SK-N-SH treated with all-trans-retinoic acid at 6 μM for 48 hours (cell line): ENCODE results near the gene TDRD7.

Source experiments
- ATAC-seq: fragments of 200-7000 bp; cut with Tn5 transposase; 3 replicates; pipeline ENCODE4 v1.9.1; 2020; ENCODE audit warnings: mild to moderate bottlenecking, moderate library complexity
- ARNTL ChIP-seq: fragments of 450-650 bp; formaldehyde crosslinking; IDR thresholded peaks from 2 replicates; pipeline ENCODE4 v1.5.0; 2020; ENCODE audit warnings: low read depth, mild to moderate bottlenecking, moderate library complexity, borderline replicate concordance
- BACH2 ChIP-seq: fragments of 250-450 bp; sonication (Bioruptor Pico); IDR thresholded peaks from 2 replicates; pipeline ENCODE4 v1.9.0; 2021; ENCODE audit warnings: mild to moderate bottlenecking, borderline replicate concordance
- CSDC2 ChIP-seq: fragments of 250-450 bp; sonication (Bioruptor Pico); IDR thresholded peaks from 2 replicates; pipeline ENCODE4 v1.5.0; 2020; ENCODE audit warnings: mild to moderate bottlenecking, moderate library complexity
- ESRRG ChIP-seq: fragments of 250-450 bp; sonication (Bioruptor Pico); IDR thresholded peaks from 2 replicates; pipeline ENCODE4 v1.6.1; 2021; ENCODE audit warnings: mild to moderate bottlenecking
- GLIS3 ChIP-seq: fragments of 250-450 bp; sonication (Bioruptor Pico); IDR thresholded peaks from 2 replicates; pipeline ENCODE4 v1.5.0; 2020; ENCODE audit warnings: mild to moderate bottlenecking, moderate library complexity
- ISL1 ChIP-seq: fragments of 250-450 bp; sonication (Bioruptor Pico); IDR thresholded peaks from 2 replicates; pipeline ENCODE4 v2.1.2; 2022; ENCODE audit warnings: mild to moderate bottlenecking, moderate library complexity
- OSR1 ChIP-seq: fragments of 250-450 bp; sonication (Bioruptor Pico); IDR thresholded peaks from 2 replicates; pipeline ENCODE4 v1.8.0; 2022; ENCODE audit warnings: moderate library complexity, mild to moderate bottlenecking, inconsistent platforms
- PPARA ChIP-seq: fragments of 250-450 bp; sonication (Bioruptor Pico); IDR thresholded peaks from 2 replicates; pipeline ENCODE4 v1.5.0; 2020; ENCODE audit warnings: mild to moderate bottlenecking, borderline replicate concordance
- RARB ChIP-seq: fragments of 250-450 bp; sonication (Bioruptor Pico); IDR thresholded peaks from 2 replicates; pipeline ENCODE4 v1.8.0; 2021; ENCODE audit warnings: mild to moderate bottlenecking, moderate library complexity
- SNAI2 ChIP-seq: fragments of 250-450 bp; sonication (Bioruptor Pico); IDR thresholded peaks from 2 replicates; pipeline ENCODE4 v1.5.0; 2020; ENCODE audit warnings: mild to moderate bottlenecking, moderate library complexity
- TCF4 ChIP-seq: fragments of 250-450 bp; sonication (Bioruptor Pico); IDR thresholded peaks from 2 replicates; pipeline ENCODE4 v1.8.0; 2021; ENCODE audit warnings: mild to moderate bottlenecking, moderate library complexity, borderline replicate concordance
- TOX ChIP-seq: fragments of 250-450 bp; sonication (Bioruptor Pico); IDR thresholded peaks from 2 replicates; pipeline ENCODE4 v1.8.0; 2021; ENCODE audit warnings: mild to moderate bottlenecking, moderate library complexity, borderline replicate concordance
- ZC3H10 ChIP-seq: fragments of 250-450 bp; sonication (Bioruptor Pico); IDR thresholded peaks from 2 replicates; pipeline ENCODE4 v1.5.1; 2021; ENCODE audit warnings: mild to moderate bottlenecking, moderate library complexity
- ZFP3 ChIP-seq: fragments of 250-450 bp; sonication (Bioruptor Pico); IDR thresholded peaks from 2 replicates; pipeline ENCODE4 v1.5.0; 2020; ENCODE audit warnings: mild to moderate bottlenecking, moderate library complexity
- ZFP30 ChIP-seq: fragments of 450-650 bp; formaldehyde crosslinking; IDR thresholded peaks from 2 replicates; pipeline ENCODE4 v1.5.0; 2022; ENCODE audit warnings: mild to moderate bottlenecking, moderate library complexity
- ZNF565 ChIP-seq: fragments of 450-650 bp; formaldehyde crosslinking; conservative IDR thresholded peaks from 2 replicates; pipeline ENCODE4 v1.5.0; 2020; ENCODE audit warnings: low read depth, mild to moderate bottlenecking, moderate library complexity
- ZNF70 ChIP-seq: fragments of 450-650 bp; formaldehyde crosslinking; IDR thresholded peaks from 2 replicates; pipeline ENCODE4 v1.5.0; 2020; ENCODE audit warnings: mild to moderate bottlenecking, moderate library complexity
- ZNF8 ChIP-seq: fragments of 450-650 bp; formaldehyde crosslinking; IDR thresholded peaks from 2 replicates; pipeline ENCODE4 v1.5.0; 2020; ENCODE audit warnings: mild to moderate bottlenecking, moderate library complexity
- TF ChIP-seq, protein P1 (sequence below): fragments of 250-450 bp; sonication (Bioruptor Pico); IDR thresholded peaks from 2 replicates; pipeline ENCODE4 v1.5.0; 2020; ENCODE audit warnings: mild to moderate bottlenecking, moderate library complexity
- TF ChIP-seq, protein P2 (sequence below): fragments of 250-450 bp; sonication (Bioruptor Pico); IDR thresholded peaks from 2 replicates; pipeline ENCODE4 v1.5.1; 2020; ENCODE audit warnings: low read depth, mild to moderate bottlenecking, moderate library complexity
- TF ChIP-seq, protein P3 (sequence below): fragments of 250-450 bp; sonication (Bioruptor Pico); IDR thresholded peaks from 2 replicates; pipeline ENCODE4 v1.8.0; 2021; ENCODE audit warnings: low read depth, mild to moderate bottlenecking, moderate library complexity, borderline replicate concordance
- TF ChIP-seq, protein P4 (sequence below): fragments of 250-450 bp; sonication (Bioruptor Pico); IDR thresholded peaks from 2 replicates; pipeline ENCODE4 v1.8.0; 2020; ENCODE audit warnings: mild to moderate bottlenecking, moderate library complexity, borderline replicate concordance

The TDRD7 gene

DNA sequence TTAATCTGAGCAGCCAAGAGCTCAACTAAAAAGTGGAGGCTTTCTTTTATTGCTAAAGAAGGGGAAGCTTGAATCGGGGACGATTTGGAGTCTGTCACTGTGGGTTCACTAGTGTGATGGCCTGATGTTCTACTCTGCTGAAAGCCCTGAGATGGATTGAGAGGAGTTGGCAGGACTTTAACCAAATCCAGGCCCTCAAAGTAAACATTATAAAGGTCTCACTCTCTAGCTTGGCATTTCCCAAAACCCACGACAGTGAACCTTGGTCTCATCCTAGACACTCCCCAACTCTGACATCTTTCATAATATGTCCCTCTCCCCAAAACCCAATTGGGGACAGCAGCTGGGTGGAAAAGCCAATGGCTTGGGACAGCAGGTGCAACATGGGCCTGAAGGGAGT, 122.3 kb downstream of the TDRD7 start (continued):
- no peak for TF ChIP-seq TOX

DNA sequence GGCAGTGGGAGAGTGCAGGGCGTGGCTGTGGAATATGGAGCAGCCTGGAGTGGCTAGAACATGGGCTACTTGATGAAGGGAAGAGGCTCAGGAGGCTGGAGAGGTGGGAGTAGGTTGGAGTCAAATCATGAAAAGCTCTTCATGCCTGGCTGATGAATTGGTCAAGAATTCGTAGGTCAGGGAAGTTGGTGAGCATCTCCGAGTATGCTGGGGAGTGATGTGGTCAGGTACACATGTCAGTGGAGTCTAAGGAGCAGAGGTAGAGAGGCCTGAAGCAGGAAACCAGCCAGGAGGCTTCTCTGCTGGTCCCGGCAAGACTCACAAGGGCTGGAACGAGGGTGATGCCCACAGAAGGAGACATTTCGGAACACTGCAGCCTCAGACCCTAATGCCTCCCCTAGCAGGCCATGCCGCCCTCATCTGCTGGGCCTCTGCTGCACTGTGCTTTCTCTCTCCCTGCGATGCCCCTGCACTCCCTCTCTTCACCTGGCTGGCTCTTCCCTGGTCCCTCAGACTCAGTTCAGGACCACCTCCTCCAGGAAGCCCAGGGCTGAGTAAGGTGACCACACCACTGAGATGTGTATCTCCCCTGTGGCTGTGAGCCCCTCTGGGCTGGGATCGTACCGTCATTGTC, 123.2 kb downstream of the TDRD7 start:
- no peak for ATAC-seq
- TF ChIP-seq ZNF8 (no peak), ESRRG (CRISPR knock-in tag) (no peak), SNAI2 (CRISPR knock-in tag) (no peak)

DNA sequence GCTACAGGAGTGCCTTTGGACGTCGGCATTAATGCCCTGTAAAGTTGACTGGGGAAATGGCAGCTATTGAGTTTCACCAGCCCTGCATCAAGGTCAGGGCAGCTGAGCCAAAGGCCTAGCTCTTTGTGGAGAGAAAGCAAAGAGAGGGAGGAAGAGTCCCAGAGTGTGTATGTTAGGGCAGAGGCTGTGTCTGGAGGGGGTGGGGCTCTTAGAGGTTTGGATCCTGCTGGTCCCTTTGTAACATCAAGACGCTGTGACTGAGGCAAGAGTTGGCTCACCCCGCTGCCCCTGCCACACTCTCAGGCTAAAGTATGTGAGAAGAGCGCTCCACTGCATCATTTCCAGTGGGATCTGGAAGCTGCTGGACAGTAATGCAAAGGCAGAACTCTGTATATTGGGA, 123.9 kb downstream of the TDRD7 start:
- TF ChIP-seq, protein P1, sequence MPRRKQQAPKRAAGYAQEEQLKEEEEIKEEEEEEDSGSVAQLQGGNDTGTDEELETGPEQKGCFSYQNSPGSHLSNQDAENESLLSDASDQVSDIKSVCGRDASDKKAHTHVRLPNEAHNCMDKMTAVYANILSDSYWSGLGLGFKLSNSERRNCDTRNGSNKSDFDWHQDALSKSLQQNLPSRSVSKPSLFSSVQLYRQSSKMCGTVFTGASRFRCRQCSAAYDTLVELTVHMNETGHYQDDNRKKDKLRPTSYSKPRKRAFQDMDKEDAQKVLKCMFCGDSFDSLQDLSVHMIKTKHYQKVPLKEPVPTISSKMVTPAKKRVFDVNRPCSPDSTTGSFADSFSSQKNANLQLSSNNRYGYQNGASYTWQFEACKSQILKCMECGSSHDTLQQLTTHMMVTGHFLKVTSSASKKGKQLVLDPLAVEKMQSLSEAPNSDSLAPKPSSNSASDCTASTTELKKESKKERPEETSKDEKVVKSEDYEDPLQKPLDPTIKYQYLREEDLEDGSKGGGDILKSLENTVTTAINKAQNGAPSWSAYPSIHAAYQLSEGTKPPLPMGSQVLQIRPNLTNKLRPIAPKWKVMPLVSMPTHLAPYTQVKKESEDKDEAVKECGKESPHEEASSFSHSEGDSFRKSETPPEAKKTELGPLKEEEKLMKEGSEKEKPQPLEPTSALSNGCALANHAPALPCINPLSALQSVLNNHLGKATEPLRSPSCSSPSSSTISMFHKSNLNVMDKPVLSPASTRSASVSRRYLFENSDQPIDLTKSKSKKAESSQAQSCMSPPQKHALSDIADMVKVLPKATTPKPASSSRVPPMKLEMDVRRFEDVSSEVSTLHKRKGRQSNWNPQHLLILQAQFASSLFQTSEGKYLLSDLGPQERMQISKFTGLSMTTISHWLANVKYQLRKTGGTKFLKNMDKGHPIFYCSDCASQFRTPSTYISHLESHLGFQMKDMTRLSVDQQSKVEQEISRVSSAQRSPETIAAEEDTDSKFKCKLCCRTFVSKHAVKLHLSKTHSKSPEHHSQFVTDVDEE = no peak
- TF ChIP-seq BACH2 (CRISPR knock-in tag) (no peak), ISL1 (no peak), GLIS3 (no peak), CSDC2 (CRISPR knock-in tag) (no peak), ZNF8 (no peak), TOX (no peak), ZFP3 (CRISPR knock-in tag) (no peak), TCF4 (no peak), ZFP30 (no peak), ARNTL (CRISPR knock-in tag) (no peak), SNAI2 (CRISPR knock-in tag) (no peak), ESRRG (CRISPR knock-in tag) (no peak), ZC3H10 (no peak), ZNF565 (CRISPR knock-in tag) (no peak)
- TF ChIP-seq, protein P2, sequence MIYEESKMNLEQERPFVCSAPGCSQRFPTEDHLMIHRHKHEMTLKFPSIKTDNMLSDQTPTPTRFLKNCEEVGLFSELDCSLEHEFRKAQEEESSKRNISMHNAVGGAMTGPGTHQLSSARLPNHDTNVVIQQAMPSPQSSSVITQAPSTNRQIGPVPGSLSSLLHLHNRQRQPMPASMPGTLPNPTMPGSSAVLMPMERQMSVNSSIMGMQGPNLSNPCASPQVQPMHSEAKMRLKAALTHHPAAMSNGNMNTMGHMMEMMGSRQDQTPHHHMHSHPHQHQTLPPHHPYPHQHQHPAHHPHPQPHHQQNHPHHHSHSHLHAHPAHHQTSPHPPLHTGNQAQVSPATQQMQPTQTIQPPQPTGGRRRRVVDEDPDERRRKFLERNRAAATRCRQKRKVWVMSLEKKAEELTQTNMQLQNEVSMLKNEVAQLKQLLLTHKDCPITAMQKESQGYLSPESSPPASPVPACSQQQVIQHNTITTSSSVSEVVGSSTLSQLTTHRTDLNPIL = no peak
- TF ChIP-seq, protein P3, sequence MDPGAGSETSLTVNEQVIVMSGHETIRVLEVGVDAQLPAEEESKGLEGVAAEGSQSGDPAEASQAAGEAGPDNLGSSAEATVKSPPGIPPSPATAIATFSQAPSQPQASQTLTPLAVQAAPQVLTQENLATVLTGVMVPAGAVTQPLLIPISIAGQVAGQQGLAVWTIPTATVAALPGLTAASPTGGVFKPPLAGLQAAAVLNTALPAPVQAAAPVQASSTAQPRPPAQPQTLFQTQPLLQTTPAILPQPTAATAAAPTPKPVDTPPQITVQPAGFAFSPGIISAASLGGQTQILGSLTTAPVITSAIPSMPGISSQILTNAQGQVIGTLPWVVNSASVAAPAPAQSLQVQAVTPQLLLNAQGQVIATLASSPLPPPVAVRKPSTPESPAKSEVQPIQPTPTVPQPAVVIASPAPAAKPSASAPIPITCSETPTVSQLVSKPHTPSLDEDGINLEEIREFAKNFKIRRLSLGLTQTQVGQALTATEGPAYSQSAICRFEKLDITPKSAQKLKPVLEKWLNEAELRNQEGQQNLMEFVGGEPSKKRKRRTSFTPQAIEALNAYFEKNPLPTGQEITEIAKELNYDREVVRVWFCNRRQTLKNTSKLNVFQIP (CRISPR knock-in tag) = no peak
- ATAC-seq = no peak

DNA sequence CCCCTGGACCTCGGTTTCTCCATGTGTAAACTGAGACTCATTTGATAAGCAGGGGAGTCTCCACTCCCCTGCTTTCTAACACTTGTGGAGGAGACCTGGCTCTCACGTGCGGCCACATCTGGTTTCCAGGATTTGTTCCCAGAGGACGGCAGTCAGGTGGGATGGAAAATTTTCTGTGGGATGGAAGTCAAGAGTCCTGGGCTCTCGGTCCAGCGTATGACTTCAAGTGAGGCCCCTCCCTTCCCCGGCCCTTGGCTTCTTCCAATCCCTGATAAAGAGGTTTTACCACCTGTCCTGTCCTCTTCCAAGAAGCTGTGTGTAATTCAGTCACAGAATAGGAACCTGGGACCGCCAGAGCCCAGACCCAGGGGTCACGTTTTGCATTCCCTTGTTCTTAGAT, 124.6 kb downstream of the TDRD7 start:
- no peak for ATAC-seq
- TF ChIP-seq, protein P4, sequence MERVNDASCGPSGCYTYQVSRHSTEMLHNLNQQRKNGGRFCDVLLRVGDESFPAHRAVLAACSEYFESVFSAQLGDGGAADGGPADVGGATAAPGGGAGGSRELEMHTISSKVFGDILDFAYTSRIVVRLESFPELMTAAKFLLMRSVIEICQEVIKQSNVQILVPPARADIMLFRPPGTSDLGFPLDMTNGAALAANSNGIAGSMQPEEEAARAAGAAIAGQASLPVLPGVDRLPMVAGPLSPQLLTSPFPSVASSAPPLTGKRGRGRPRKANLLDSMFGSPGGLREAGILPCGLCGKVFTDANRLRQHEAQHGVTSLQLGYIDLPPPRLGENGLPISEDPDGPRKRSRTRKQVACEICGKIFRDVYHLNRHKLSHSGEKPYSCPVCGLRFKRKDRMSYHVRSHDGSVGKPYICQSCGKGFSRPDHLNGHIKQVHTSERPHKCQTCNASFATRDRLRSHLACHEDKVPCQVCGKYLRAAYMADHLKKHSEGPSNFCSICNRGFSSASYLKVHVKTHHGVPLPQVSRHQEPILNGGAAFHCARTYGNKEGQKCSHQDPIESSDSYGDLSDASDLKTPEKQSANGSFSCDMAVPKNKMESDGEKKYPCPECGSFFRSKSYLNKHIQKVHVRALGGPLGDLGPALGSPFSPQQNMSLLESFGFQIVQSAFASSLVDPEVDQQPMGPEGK = no peak
- TF ChIP-seq, protein P3 (CRISPR knock-in tag) = no peak
- TF ChIP-seq TOX (no peak), ZNF8 (no peak), RARB (CRISPR knock-in tag) (no peak), ZNF565 (CRISPR knock-in tag) (no peak), TCF4 (no peak), ZFP3 (CRISPR knock-in tag) (no peak), PPARA (CRISPR knock-in tag) (no peak), CSDC2 (CRISPR knock-in tag) (no peak), OSR1 (CRISPR knock-in tag) (no peak), ZNF70 (no peak), ARNTL (CRISPR knock-in tag) (no peak), ZFP30 (no peak), BACH2 (CRISPR knock-in tag) (no peak), GLIS3 (no peak), ESRRG (CRISPR knock-in tag) (no peak)
- TF ChIP-seq, protein P1 = no peak
- TF ChIP-seq, protein P2 = no peak
- TF ChIP-seq, all 23 proteins: peak for 0
